ENCODE measurements around the gene RRAD.
"Not testable (repeated sequence)": the region's sequence is repeated elsewhere in the genome, so short reads cannot be mapped to it uniquely, and the experiment has no call there.

The RRAD gene

DNA sequence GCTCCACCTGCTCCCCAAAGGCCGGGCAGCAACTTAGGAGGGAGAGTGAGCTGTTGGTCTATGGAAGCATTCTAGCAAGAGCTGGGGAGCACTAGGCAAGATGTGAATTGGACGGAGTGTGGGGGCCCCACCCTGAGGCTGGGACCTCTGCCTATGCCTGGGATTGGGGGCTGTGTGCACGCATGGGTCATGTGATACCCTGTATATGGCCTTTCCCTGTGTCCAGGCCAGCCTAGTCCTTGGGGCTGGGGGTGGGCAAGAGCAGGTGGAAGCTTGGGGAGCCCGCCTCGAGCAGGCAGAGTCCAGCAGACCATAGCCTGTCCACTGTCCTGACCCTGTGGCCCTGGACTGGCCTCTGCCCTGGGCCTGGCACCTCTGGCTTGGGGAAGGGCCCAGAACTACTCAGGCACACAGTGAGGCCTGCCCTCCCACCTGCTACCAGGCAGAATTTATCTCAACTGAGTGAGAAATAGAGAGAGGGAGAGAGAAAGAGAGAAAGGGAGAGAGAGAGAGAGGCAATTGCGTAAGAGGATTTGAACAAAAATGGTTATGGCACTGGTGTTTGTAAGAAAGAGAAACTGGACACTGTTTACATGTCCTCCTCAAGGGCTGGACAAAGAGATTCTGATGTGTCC lies 25.9 kb downstream of the RRAD start:
- DNase-seq = no peak

- no peak for DNase-seq
Measured at GRCh38 chr16:66898933-66899309, 26.4 kb downstream of the RRAD start.

DNA sequence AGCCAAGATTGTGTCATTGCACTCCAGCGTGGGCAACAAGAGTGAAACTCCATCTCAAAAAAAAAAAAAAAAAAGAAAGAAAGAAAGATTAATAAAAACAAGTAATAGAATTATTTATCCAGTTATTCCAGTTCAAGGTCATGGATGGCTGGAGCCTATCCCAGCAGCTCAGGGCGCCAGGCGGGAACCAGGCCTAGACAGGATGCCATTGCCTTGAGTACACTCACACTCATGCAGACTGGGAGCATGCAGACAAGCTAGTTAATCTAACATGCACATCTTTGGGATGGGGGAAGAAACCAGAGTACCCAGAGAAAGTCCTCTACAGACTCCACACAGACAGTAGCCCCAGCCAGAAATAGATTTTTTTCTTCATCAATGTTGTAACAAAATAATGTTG lies 27.1 kb downstream of the RRAD start:
- no peak for DNase-seq

DNA sequence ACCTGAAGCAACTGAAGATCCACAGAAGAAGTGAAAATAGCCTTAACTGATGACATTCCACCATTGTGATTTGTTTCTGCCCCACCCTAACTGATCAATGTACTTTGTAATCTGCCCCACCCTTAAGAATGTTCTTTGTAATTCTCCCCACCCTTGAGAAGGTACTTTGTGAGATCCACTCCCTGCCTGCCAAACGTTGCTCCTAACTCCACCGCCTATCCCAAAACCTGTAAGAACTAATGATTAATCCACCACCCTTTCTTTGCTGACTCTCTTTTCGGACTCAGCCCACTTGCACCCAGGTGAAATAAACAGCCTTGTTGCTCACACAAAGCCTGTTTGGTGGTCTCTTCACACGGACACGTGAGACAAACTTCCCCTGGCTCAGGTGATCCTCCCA lies 28.7 kb downstream of the RRAD start:
- DNase-seq = not testable (repeated sequence)

- no peak for DNase-seq
Measured at GRCh38 chr16:66895999-66896398, 29.3 kb downstream of the RRAD start.

GRCh38 chr16:66895689-66895979 lies 29.7 kb downstream of the RRAD start:
- DNase-seq = no peak

DNA sequence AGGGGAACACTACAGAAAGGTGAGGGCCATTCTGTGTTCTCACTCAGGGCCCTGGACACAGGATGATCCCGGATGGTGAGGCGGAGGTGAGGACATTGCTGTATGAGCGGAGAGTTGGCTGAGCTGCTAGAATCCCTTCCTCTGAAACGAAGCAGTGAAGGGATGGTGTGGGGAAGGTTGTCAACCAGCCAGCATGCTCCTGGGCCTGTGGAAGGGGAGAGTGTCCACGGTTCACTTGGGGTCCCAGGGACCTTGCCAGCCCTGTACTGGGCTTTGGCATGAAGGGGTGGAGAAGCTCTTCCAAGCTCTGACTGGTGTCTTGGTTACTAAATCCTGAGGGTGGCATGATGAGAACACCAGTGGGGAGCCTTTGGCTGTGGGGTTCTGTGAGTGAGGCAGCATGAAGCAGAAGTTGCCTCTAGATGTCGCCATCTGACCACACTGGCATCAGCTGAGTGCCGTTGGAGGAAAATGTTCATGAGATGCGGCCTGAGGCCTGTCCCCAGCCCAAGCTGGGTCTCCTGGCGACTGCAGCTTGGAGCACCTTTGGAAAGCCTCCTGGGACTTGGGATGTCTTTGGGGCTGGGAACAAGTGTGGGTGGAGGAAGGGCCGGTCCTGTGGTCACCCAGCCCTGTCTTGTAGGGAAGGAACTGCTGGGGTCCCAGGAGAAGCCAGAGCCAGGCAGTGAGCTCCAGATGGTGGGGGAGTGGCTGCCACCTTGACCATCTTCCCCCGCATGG lies 30.2 kb downstream of the RRAD start:
- peak; percentile 51 for DNase-seq

GRCh38 chr16:66894055-66894454 lies 31.3 kb downstream of the RRAD start:
- DNase-seq = no peak

- no peak for DNase-seq
Measured at GRCh38 chr16:66891797-66892196, 33.5 kb downstream of the RRAD start.

DNA sequence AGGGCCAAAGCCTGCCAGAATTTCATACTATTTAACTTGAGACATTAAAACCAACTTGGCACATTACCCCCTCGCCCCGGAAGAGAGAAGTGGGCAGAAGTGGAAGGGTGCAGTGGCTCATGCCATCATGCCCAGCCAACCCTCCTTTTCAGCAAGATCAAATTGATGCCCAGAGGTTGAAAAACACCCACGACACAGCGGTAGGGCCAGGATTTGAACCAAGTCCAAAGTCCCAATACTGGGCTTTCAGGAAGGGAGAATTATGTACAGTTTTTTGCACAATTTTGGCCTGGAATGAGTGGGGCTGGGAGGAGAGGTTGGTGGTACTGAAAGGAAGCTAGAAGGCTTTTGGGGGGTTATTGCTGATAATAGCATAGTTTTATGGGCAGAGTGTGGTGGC lies 34.0 kb downstream of the RRAD start:
- DNase-seq = no peak

GRCh38 chr16:66890799-66891198 lies 34.5 kb downstream of the RRAD start:
- DNase-seq = no peak

DNA sequence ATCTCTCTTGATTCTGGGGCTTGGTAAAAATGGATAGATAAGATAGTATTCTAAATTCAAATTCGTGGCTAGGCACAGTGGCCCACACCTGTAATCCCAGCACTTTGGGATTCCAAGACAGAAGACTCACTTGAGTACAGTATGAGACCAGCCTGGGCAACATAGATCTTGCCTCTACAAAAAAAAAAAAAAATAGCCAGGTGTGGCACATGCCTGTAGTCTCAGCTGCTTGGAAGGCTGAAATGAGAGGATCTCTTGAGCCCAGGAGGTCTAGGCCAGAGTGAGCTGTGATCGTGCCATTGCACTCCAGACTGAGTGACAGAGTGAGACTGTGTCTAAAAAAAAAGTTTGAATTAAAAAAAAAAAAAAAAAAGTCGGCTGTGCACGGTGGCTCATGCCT lies 35.7 kb downstream of the RRAD start:
- DNase-seq = no peak

DNA sequence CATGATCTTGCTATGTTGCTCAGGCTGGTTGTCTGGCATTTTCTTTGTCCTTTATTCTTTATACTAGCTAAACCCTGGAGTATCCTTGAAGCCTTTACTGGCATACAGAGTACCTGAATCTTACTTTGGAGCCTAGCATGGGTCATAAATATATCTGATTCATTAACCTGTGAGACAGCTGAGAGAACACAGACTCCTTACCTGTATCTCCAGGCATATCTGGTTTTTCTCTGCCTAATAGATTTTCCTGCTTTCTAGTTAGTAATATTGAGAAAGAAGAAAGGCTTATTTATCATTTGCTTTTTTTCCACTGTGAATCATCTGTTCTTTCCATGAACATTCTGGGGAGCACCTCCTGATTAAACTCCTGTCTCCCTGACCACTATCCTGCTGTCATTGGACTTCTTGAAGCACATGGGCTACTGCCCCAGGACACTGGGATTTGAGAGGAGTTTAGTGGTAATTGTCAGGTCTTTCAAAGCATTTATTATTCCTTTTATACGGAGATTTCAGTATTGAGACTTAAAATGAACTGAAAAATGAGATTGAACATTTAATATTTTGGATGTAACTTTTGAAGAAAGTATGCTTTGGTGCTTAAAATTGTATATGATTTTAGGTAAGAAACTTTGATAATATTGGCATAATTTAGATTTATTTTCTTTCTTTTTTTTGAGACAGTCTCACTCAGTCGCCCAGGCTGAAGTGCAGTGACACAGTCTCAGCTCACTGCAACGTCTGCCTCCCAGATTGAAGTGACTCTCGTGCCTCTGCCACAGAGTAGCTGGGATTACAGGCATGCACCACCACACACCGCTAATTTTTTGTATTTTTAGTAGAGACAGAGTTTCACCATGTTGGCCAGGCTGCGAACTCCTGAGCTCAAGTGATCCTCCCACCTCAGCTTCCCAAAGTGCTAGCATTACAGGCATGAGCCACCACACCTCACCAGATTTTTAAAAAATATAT lies 36.4 kb downstream of the RRAD start:
- DNase-seq = no peak

DNA sequence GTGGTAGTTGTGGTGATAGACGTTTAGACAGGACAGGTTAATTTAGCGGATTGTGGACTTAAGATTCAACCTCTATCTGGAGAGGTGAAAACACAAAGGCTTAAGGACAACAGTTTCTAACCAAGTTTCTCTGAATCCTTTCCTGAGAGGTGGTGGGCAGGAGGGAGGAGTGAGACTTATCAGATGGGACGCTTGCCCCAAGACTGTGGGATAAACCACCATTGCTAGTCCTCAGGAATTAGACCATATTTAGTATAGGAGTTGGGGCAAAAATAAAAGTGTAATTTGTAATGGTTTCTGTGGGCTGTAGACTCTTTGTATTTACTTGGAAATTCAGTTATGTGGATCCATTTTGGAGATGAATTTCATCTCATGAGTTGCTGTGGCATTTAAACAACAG lies 38.4 kb downstream of the RRAD start:
- DNase-seq = no peak

DNA sequence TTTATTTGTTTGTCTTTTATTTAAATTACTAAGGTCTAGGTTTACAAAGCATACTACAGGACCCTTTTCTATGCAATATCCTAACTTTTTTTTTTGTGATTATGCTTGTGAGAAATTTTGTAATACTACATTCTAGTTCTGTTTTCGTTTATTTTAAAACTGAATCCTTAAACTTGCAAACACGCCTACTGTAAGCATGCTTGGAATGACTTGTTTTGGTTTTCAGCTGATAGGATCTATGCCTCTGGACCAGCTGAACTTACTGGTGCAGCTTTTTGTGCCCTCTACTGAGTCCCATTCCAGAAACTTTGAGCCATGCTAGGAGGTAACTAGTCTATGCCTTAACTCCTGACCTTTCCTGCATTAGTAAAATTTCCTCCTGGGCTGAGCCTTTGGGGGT lies 39.0 kb downstream of the RRAD start:
- no peak for DNase-seq

DNA sequence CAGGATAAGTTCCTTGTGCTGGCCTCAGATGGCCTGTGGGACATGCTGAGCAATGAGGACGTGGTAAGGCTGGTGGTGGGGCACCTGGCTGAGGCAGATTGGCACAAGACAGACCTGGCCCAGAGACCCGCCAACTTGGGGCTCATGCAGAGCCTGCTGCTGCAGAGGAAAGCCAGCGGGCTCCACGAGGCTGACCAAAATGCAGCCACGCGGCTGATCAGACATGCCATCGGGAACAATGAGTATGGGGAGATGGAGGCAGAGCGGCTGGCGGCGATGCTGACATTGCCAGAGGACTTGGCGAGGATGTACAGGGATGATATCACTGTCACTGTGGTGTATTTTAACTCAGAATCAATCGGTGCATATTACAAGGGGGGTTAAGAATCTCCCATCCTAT lies 39.8 kb downstream of the RRAD start:
- DNase-seq = no peak

GRCh38 chr16:66882702-66883101 lies 42.6 kb downstream of the RRAD start:
- DNase-seq = no peak

DNA sequence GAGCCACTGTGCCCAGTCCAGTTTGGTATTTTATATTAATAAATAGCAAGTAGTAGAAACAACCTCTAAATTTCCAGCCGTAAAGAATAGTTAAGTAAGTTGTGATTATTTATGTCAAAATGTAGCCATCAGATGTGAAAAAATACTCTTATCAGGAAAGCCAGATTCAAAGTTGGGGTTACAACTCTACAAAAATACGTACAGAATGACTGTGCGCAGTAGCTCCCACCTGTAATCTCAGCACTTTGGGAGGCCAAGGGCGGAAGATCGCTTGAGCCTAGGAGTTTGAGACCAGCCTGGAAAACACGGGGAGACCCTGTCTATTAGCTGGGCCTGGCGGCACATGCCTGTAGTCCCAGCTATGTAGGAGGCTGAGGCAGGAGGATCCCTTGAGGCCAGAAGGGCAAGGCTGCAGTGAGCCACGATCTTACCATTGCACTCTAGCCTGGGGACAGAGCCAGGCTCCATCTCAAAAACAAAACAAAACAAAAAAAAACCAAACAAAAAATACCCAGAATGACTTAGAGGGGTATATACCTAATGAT lies 43.3 kb downstream of the RRAD start:
- DNase-seq = no peak

- no peak for DNase-seq
Measured at GRCh38 chr16:66881560-66881959, 43.8 kb downstream of the RRAD start.

DNA sequence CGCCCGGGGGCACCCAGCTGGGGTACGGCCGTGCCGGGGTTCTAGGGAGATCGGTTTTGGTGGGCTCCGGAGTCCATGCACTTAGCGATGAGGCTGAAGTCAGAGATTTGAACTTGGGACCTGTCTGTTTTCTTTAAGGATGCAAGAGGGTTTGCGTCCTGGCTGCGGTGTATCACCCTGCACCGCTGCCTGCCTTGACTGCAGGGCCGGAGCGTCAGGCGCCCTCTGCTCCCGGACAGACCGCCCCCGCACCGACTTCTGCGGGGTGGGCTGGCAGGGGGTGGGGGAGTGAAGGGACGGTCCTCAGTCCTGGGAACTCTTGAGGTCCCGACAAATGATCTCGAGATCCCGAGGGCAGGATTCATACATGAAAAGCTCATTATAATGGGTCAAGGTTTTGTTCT lies 44.3 kb downstream of the RRAD start:
- DNase-seq = no peak

- peak; percentile 94 for DNase-seq
Measured at GRCh38 chr16:66880288-66881013, 44.9 kb downstream of the RRAD start, which contains the start of gene PDP2. TSS of gene PDP2 (plus strand) at chr16:66880515. CDS start at chr16:66884285, 3,770 bp downstream.

DNA sequence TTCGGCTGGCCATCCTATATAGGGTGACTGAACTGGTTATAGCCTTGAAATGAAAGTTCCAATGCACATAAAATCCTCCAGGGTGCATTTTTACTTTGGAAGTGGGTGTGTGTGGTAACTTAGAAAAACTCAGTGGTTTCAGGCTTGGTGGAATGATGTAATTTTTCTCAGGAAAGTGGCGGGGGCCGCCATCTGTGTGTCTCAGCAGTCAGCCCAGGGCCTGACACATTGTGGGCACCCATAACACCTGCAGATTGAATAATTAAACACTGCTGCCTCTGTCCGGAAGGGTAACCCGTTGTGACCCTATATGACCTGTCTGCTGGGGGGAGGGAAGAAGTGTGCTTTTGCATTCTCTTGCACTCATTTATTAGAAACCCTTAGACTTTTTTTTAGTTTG lies 47.3 kb downstream of the RRAD start:
- DNase-seq = no peak

All from COR-L47 (cell line).